Activated CD4-positive, alpha-beta T cell treated with anti-CD3 and anti-CD28 coated beads, Interleukin-2, amount 10 ng/mL, durations not matched to agents 7 days and 5 days (primary cell): ENCODE measurements around the gene DDA1. TPM values are rescaled to one million over a fixed set of nuclear protein-coding genes. Genes with fewer than 3 reads are reported as not detected.
"Not testable (repeated sequence)": the region's sequence is repeated elsewhere in the genome, so short reads cannot be mapped to it uniquely, and the experiment has no call there.

Source experiments
- CTCF ChIA-PET: fragments of 350-600 bp; sonication (Branson Sonifier 250); formaldehyde crosslinking; loops from one replicate; lab custom pipeline; 2021; ENCODE audit warnings: antibody characterized with exemption; lab: Charles Lee
- POLR2A ChIA-PET: fragments of 350-600 bp; sonication (Branson Sonifier 250); formaldehyde crosslinking; loops from one replicate; lab custom pipeline; 2021; ENCODE audit warnings: antibody characterized with exemption; lab: Charles Lee
- DNase-seq: peaks from one replicate; pipeline ENCODE4 v3.0.0-alpha.2; 2020
- H3K27ac Mint-ChIP-seq: one replicate; pipeline ENCODE4 v1.8.0; 2021; ENCODE audit warnings: mild to moderate bottlenecking, moderate library complexity, mixed read lengths
- H3K27me3 Mint-ChIP-seq: one replicate; pipeline ENCODE4 v1.8.0; 2021; ENCODE audit warnings: mixed read lengths
- H3K36me3 Mint-ChIP-seq: one replicate; pipeline ENCODE4 v1.8.0; 2021; ENCODE audit warnings: low read depth, mixed read lengths
- H3K4me1 Mint-ChIP-seq: one replicate; pipeline ENCODE4 v1.8.0; 2021; ENCODE audit warnings: mixed read lengths
- H3K4me3 Mint-ChIP-seq: one replicate; pipeline ENCODE4 v1.8.0; 2021; ENCODE audit warnings: mild to moderate bottlenecking, moderate library complexity, mixed read lengths
- H3K9me3 Mint-ChIP-seq: one replicate; pipeline ENCODE4 v1.8.0; 2021; ENCODE audit warnings: mixed read lengths
- total RNA-seq, 2 experiments: library from RNA; stranded (reverse); gene quantifications; one replicate each; pipeline ENCODE4 v1.2.3, GENCODE V29; 2021

The DDA1 gene
- total RNA-seq, 2 experiments from 2014 or later: 39.5 to 45.3 TPM

DNA sequence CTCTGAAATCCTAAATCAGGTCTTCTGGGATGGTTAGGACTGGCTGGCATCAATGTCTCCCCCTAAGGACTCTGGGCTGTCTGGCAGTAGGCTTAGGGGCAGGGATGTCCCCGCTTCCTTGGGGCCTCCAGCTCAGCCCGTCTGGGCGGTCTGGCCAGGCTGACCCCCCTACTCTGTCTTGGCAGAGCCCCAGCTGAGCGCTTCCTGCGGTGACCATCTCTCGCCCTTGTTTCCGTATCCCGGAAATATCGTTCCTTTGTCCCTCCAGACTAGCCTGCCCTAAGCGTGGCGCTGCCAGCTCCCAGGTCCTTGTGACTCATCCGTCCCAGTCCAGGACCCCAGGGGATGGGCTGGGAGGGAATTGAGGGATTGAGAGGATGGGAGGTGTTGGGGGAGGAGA, 39.3 kb downstream of the DDA1 start:
- Mint-ChIP-seq H3K9me3 (no peaks in the 10 kb centered on the region), H3K4me1 (peaks cover 20% of the 10 kb centered on the region), H3K4me3 (no peak overlapping the region), H3K36me3 (no peaks in the 10 kb centered on the region), H3K27me3 (peaks cover 31% of the 10 kb centered on the region), H3K27ac (no peak overlapping the region)
- CTCF ChIA-PET: interaction anchor here (1.7 kb wide), 1 partner anchor 37 kb away, joined by 3 read pairs; no protein-coding TSS in a partner anchor
- POLR2A ChIA-PET: no interaction called here
- no peak for DNase-seq

- CTCF ChIA-PET: no interaction called here
- POLR2A ChIA-PET: no interaction called here
- H3K36me3 Mint-ChIP-seq: no peaks in the 10 kb centered on the region
Measured at GRCh38 chr19:17351815-17352435, 42.6 kb downstream of the DDA1 start.

DNA sequence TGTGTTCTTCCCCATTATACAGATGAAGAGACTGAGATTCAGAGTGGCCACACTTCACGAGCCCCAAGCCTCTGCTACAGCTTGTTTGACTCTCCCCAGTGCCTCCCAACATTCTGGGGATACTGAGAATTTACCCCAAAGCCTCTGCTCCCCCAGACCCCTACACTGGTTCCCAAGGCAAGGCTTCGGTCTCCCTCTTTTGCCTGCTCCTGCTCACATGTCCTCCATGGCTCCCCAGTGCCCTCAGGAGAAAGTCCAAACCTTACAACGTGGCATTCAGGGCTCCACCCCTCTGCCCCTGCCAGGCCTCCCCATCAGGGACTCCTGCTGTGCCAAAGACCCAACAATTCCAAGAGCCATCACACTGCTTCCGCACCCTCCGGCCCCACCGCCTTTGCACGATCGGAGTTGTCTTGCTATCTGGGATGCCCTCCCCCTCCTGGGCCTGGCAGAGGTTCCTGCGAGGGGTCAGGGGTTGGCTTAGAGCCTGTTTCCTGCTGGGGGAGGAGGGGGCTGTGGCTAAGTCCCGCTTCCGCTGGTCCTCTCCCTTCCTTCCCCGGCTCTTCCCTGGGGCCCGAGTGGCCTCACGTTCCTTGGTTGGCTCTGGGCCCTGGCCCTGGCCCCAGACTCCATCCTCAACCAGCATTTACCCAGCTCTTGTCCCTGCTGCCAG, 43.4 kb downstream of the DDA1 start:
- CTCF ChIA-PET: no interaction called here
- POLR2A ChIA-PET: no interaction called here
- H3K27ac Mint-ChIP-seq: no peak overlapping the region
- H3K4me3 Mint-ChIP-seq: no peak overlapping the region
- H3K27me3 Mint-ChIP-seq: peaks cover 29% of the 10 kb centered on the region
- H3K9me3 Mint-ChIP-seq: no peaks in the 10 kb centered on the region
- H3K4me1 Mint-ChIP-seq: peaks cover 9% of the 10 kb centered on the region
- H3K36me3 Mint-ChIP-seq: no peaks in the 10 kb centered on the region
- no peak for DNase-seq

More at GRCh38 chr19:17351815-17352435, 42.6 kb downstream of the DDA1 start:
- no peak overlapping the region for H3K4me3 Mint-ChIP-seq
- peaks cover 32% of the 10 kb centered on the region for H3K27me3 Mint-ChIP-seq
- no peaks in the 10 kb centered on the region for H3K9me3 Mint-ChIP-seq
- H3K27ac Mint-ChIP-seq: no peak overlapping the region
- H3K4me1 Mint-ChIP-seq: peaks cover 13% of the 10 kb centered on the region
- DNase-seq: no peak

DNA sequence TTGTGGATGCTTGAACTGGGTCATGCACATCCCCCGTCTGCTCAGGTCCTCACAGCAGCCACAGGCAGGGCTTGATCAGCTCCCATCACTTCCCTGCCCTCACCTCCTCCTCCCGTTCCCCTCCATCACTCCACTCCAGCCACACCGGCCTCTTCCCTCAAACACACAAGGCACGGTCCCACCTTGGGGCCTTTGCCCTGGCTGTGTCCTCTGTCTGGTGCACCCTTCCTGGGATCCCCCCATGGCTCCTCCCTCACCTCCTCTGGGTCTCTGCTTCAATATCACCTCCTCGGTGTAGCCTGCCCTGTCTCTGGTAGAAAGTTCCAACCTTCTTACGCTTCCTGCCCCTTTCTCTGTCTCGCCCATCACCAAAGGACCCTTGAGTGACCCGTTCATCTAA, 44.0 kb downstream of the DDA1 start:
- peaks cover 26% of the 10 kb centered on the region for H3K27me3 Mint-ChIP-seq
- no peak overlapping the region for H3K4me3 Mint-ChIP-seq
- POLR2A ChIA-PET: no interaction called here
- H3K36me3 Mint-ChIP-seq: no peaks in the 10 kb centered on the region
- no peaks in the 10 kb centered on the region for H3K9me3 Mint-ChIP-seq
- no peak for DNase-seq
- CTCF ChIA-PET: no interaction called here
- no peak overlapping the region for H3K27ac Mint-ChIP-seq
- H3K4me1 Mint-ChIP-seq: peaks cover 9% of the 10 kb centered on the region

DNA sequence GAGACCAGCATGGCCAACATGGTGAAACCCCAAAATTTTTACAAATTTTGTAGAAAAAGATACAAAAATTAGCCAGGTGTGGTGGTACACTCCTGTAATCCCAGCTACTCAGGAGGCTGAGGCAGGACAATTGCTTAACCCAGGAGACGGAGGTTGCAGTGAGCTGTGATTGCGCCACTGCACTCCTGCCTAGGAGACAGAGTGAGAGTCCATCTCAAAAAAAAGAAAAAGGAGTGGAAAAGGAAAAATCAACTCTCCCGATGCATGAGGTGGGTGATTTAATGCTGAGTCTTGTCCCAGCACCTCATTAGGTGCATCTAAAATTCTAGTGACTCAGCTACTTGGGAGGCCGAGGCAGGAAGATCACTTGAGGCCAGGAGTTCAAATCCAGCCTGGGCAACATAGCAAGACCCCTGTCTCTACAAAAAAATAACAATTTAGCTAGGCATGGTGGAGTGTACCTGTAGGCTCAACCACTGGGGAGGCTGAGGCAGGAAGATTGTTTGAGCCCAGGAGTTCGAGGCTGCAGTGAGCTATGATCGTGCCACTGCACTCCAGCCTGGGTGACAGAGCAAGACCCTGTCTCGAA, 47.8 kb downstream of the DDA1 start:
- Mint-ChIP-seq H3K27me3 (peaks cover 4% of the 10 kb centered on the region), H3K27ac (no peak overlapping the region), H3K36me3 (no peaks in the 10 kb centered on the region), H3K4me3 (no peak overlapping the region), H3K4me1 (no peaks in the 10 kb centered on the region), H3K9me3 (no peaks in the 10 kb centered on the region)
- CTCF ChIA-PET: no interaction called here
- POLR2A ChIA-PET: no interaction called here
- no peak for DNase-seq

GRCh38 chr19:17357724-17358123, 48.4 kb downstream of the DDA1 start:
- CTCF ChIA-PET: interaction anchor here (0.6 kb wide), 1 partner anchor 895 kb away, joined by 4 read pairs; no protein-coding TSS in a partner anchor
- Mint-ChIP-seq H3K36me3 (no peaks in the 10 kb centered on the region), H3K4me1 (no peaks in the 10 kb centered on the region), H3K4me3 (no peak overlapping the region), H3K27ac (no peak overlapping the region), H3K27me3 (peaks cover 7% of the 10 kb centered on the region), H3K9me3 (no peaks in the 10 kb centered on the region)
- POLR2A ChIA-PET: no interaction called here
- DNase-seq: no peak

DNA sequence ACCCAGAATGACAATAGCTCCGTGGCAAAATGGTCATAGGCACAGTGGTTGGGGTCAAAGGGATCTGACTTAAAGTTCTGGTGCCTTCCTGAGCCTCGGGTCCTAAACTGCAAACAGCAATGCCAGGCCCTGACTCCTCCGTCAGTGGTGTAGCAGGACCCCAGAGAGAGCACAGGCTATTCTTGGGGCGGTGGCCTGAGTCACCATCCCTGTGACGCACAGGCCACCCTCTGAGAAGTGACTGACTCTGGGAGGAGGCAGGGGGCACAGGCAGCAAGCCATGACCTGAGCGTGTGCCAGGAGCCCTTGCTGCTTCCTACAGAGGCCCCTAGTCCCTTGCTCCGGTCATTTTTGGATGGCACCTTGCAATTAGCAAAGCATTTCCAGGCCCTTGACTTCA, 49.0 kb downstream of the DDA1 start:
- POLR2A ChIA-PET: no interaction called here

DNA sequence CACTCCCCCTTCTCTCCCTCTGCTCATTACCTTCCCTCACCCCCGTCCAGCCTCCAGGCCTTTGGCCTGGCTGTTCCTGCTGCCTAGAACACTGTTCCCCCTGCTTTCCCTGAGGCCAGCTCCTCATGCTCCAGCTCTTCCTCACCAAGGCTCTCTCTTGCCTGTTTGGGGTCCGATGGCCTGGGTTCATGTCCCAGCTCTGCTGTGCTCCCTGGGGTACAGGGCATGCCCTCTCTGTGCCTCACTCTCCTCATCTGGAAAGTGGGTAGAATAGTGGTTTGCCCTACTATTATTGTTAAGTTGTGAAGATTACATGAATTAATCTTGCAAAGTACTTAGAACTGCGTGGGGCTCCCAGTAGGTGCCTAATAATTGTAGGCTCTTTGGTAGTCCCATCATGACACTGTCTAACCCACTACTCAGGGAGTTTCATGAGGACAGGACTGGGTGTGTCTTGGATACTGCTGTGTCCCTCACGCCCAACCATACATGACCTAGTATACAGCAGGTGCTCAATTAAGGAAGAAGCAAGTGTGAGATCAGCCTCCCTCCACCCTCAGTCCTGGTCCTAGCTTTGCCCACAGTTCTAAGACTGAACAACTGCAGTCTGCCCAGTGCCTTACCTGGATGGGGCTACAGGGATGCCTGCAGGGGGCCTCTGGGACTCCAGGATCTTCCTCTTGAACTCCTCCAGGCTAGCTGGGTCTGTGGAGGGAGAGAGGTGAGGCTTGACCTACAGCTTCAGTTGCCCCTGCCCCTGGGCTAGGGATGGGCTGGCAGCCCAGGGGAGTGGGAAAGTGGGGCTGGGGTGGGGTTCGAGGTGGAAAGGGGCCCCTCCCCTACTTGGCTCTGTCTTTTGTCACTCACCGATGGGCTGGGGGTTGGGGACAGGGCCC, 50.8 kb downstream of the DDA1 start:
- H3K4me3 Mint-ChIP-seq: no peak overlapping the region
- POLR2A ChIA-PET: no interaction called here
- no peak for DNase-seq
- H3K9me3 Mint-ChIP-seq: no peaks in the 10 kb centered on the region
- no peaks in the 10 kb centered on the region for H3K4me1 Mint-ChIP-seq
- no peaks in the 10 kb centered on the region for H3K36me3 Mint-ChIP-seq
- no peak overlapping the region for H3K27ac Mint-ChIP-seq
- H3K27me3 Mint-ChIP-seq: peaks cover 2% of the 10 kb centered on the region
- CTCF ChIA-PET: no interaction called here

More for the DNA sequence above, 49.0 kb downstream of the DDA1 start:
- no peaks in the 10 kb centered on the region for H3K9me3 Mint-ChIP-seq
- no peaks in the 10 kb centered on the region for H3K36me3 Mint-ChIP-seq
- CTCF ChIA-PET: no interaction called here
- no peaks in the 10 kb centered on the region for H3K4me1 Mint-ChIP-seq
- peaks cover 5% of the 10 kb centered on the region for H3K27me3 Mint-ChIP-seq
- H3K4me3 Mint-ChIP-seq: no peak overlapping the region
- no peak for DNase-seq
- no peak overlapping the region for H3K27ac Mint-ChIP-seq

GRCh38 chr19:17363852-17364605, 54.7 kb downstream of the DDA1 start:
- H3K9me3 Mint-ChIP-seq, CTCF ChIA-PET, H3K4me3 Mint-ChIP-seq, H3K27ac Mint-ChIP-seq, H3K27me3 Mint-ChIP-seq, DNase-seq, H3K4me1 Mint-ChIP-seq, POLR2A ChIA-PET, H3K36me3 Mint-ChIP-seq: not testable (repeated sequence)

DNA sequence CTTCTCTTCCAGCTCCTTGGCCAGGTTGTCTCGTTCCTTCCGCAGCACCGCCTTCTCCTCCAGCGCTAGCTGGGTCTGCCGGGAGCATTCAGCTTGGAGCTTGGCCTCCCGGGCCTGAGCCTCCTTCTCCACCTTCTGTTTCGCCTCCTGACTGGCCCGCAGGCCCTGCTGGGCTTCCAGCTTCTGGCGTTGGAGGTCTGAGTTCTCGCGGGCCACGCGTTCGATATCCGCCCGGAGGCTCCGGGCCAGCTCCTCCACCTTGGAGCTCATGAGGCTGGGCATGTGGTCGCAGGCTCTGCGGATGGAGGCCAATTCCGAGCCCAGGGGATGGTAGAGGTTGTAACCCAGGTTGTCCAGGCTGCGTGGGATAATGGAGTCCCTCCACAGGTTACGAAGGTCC, 56.0 kb downstream of the DDA1 start:
- POLR2A ChIA-PET: no interaction called here
- no peak for DNase-seq
- Mint-ChIP-seq H3K27me3 (peaks cover 8% of the 10 kb centered on the region), H3K9me3 (no peaks in the 10 kb centered on the region), H3K4me1 (peaks cover 4% of the 10 kb centered on the region), H3K36me3 (no peaks in the 10 kb centered on the region), H3K4me3 (no peak overlapping the region), H3K27ac (no peak overlapping the region)
- CTCF ChIA-PET: interaction anchor here (0.9 to 2.4 kb wide), 4 partner anchors 11 to 29 kb away, joined by 3 to 11 read pairs (median 4); partner anchors contain the start of gene CCDC194

DNA sequence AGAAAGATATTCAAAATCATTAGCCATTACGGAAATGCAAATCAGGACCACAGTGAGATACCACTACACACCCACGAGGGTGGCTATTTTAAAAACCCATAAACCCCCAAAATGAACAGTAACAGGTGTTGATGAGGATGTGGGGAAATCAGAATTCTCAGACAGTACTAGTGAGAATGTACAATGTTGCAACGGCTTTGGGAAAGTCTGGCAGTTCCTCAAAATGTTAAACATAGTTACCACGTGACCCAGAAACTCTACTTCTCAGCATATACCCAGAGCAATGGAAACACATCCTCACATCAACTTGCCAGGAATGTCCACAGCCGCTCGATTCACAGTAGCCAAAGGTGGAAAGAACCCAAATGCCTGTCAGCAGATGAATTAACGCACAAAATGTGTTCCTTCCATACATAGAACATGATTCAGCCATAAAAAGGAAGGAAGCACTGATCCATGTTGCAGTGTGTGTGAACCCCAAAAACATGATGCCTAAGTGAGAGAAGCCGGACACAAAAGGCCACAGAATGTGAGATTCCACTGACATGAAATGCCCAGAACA, 60.7 kb downstream of the DDA1 start:
- CTCF ChIA-PET: no interaction called here

More for the DNA sequence above, 60.7 kb downstream of the DDA1 start:
- Mint-ChIP-seq H3K27ac (no peak overlapping the region), H3K9me3 (no peaks in the 10 kb centered on the region), H3K36me3 (no peaks in the 10 kb centered on the region), H3K4me3 (no peak overlapping the region), H3K4me1 (peaks cover 5% of the 10 kb centered on the region), H3K27me3 (peaks cover 8% of the 10 kb centered on the region)
- no peak for DNase-seq
- POLR2A ChIA-PET: no interaction called here
